Neural progenitor cell (in vitro differentiated cells): ENCODE measurements around the gene MERTK.
"Not testable (repeated sequence)": the region's sequence is repeated elsewhere in the genome, so short reads cannot be mapped to it uniquely, and the experiment has no call there.

Experiments
- CTCF ChIP-seq: fragments of 200-600 bp; sonication (generic); IDR thresholded peaks from 2 replicates; pipeline ENCODE4 v1.5.1; 2017; ENCODE audit warnings: antibody characterized with exemption, mild to moderate bottlenecking
- EZH2phosphoT487 ChIP-seq: fragments of 200-600 bp; sonication (generic); IDR thresholded peaks from 2 replicates; pipeline ENCODE4 v1.6.1; 2017; ENCODE audit warnings: antibody characterized with exemption

DNA sequence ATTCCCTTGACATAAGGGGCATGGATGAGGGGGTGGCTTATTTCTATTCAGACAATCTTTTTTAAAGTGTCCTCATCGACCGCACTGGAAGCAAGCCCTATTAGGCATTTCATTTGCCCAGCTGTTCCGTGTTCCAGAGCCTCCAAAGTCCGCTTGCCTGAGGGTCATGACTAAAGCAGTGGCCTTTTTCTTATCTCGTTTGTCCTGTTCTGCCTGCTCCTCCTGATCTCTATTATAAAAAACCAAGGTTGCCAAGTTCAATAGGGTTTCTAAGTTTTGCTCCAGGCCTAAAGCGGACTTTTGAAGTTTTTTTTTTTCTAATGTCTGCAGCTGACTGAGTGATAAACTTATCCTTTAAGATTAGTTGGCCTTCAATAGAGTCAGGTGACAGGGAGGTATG lies 143.1 kb downstream of the MERTK start:
- not testable (repeated sequence) for TF ChIP-seq CTCF, EZH2phosphoT487
